Activated CD4-positive, alpha-beta T cell treated with anti-CD3 and anti-CD28 coated beads, Interleukin-2, Interleukin-4, amounts not matched to agents 100 ng/mL and 50 ng/mL, durations not matched to agents 16 hours and 8 hours (primary cell): Measurements from ENCODE around the gene HOGA1.
"Not testable (repeated sequence)": the region's sequence is repeated elsewhere in the genome, so short reads cannot be mapped to it uniquely, and the experiment has no call there.

Experiments
- DNase-seq: peaks from one replicate; pipeline ENCODE4 v3.0.0-alpha.2; 2020; ENCODE audit warnings: low spot score

HOGA1 gene

GRCh38 chr10:97649405-97649750 lies 65.2 kb downstream of the HOGA1 start:
- DNase-seq, result not testable (repeated sequence)

GRCh38 chr10:97650726-97651125 lies 66.5 kb downstream of the HOGA1 start:
- DNase-seq, result no peak

GRCh38 chr10:97651773-97652172 lies 67.6 kb downstream of the HOGA1 start:
- no peak for DNase-seq

GRCh38 chr10:97656777-97657176 lies 72.6 kb downstream of the HOGA1 start:
- DNase-seq, result no peak

- DNase-seq, result no peak
Observed at GRCh38 chr10:97659589-97659988, 75.4 kb downstream of the HOGA1 start.
